GM19043 (cell line): Measurements from ENCODE around the gene PRRC2A.
"Not testable (repeated sequence)": the region's sequence is repeated elsewhere in the genome, so short reads cannot be mapped to it uniquely, and the experiment has no call there.

Source experiments
- ATAC-seq: cut with Tn5 transposase; IDR thresholded peaks from one replicate; pipeline ENCODE4 v1.9.1; 2021; ENCODE audit warnings: low read depth; ENCODE audit not compliant: unreplicated experiment

PRRC2A gene

DNA sequence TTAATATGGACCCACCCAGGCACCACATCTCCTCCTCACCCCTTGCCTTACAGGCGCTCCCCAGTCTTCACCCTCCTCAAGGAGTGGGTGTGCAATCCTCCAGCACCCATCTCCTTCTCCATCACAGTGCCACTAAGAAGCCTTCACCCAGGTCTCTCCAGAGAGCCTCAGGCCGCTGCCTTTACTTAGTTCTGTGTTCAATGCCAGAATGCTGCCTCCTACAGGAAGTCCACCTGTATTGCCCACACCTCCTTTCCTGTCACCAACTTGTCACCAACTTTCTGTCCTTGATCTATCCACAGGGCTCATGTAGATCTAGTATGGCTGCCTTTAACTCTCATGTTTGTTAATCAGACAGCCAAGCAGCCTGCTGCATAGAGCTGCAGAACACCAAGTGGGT is 35.0 kb upstream of the PRRC2A start:
- no peak for ATAC-seq

DNA sequence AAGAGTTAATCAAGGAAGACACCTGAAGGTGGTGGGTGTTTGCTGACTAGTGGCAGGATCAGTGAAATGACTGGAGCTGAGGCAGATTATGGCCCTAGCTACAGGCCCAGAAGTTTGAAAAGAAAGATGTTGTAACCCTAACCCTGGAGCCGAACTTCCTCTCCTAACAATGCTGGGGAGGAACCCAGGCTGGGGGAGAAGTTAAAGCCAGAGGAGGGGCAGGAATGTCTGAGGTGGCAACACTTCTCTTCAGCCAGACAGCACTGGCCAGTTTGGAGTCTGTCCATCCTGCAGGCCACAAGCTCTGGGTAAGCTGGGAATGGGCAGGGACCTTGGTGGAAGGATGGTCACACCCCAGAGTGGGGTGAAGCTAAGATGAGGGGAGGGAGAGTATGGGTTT is 34.5 kb upstream of the PRRC2A start, which contains the start of gene LST1:
LST1 (plus strand) TSS at position 270 of the 400 bp plus-strand sequence. CDS start 1,023 bp downstream, outside the sequence.
- no peak for ATAC-seq

DNA sequence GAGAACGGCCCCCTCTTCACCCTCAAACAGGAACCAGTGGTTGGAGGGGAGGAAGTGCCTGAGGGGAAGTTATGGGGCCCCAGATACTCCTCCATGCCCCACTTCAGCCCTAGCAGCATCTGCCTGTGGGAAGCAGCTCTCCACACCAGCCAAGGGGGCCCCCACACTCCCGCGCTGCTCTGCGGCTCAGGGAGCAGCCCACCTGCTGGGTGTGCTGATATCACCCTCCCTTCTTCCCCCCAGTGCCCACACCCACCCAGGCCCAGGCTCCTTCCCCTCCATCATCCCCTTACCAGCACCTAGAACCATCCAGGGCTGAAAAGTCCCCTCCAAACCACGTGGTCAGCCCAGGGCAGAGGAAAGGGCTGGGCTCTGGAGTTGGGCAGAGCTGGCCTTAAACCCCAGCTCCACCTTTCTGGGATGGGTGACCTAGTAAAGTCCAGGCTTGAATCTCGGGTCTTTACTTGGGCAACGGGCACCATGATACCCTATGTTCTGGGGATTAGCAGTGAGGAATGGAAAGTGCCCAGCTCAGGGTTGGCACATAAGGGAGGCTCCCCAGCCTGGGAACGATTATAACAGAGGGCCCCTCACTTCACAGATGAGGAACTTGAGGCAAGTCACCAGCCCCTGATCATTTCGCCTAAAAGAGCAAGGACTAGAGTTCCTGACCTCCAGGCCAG is 33.8 kb upstream of the PRRC2A start:
- ATAC-seq = no peak

DNA sequence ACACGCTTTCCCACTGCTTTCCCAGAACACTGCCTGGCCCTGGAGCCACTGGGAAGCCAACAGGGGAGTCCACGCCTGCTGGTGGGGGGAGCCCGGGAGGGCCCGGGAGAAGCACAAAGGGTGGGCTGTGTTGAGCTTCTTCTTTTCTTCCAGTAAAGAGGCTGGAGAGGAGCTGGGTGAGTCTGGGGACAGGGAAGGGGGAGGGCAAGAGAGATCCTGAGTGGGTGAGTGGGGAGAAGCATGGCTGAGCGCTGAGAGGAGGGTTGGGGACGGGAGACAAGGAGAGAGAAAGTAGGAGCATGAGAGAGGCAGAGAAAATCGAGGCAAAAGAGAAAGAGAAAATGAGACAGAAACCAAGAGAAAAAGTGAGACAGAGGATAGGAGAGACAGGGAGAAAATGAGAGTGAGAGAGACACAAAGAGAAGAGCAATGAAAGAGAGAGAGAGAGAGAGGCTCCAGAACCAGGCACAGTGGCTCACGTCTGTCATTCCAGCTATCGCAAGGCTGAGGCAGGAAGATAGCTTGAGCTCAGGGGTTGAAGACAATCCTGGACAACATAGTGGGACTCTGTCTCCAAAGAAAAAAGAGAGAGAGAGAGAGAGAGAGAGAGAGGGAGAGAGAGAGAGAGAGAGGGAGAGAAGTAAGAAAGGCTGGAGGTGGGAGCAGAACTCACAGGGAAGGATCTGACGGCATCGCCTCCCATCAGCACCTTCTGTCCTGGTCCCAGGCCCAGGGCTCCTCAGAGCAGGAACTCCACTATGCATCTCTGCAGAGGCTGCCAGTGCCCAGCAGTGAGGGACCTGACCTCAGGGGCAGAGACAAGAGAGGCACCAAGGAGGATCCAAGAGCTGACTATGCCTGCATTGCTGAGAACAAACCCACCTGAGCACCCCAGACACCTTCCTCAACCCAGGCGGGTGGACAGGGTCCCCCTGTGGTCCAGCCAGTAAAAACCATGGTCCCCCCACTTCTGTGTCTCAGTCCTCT is 32.4 kb upstream of the PRRC2A start:
- no peak for ATAC-seq

DNA sequence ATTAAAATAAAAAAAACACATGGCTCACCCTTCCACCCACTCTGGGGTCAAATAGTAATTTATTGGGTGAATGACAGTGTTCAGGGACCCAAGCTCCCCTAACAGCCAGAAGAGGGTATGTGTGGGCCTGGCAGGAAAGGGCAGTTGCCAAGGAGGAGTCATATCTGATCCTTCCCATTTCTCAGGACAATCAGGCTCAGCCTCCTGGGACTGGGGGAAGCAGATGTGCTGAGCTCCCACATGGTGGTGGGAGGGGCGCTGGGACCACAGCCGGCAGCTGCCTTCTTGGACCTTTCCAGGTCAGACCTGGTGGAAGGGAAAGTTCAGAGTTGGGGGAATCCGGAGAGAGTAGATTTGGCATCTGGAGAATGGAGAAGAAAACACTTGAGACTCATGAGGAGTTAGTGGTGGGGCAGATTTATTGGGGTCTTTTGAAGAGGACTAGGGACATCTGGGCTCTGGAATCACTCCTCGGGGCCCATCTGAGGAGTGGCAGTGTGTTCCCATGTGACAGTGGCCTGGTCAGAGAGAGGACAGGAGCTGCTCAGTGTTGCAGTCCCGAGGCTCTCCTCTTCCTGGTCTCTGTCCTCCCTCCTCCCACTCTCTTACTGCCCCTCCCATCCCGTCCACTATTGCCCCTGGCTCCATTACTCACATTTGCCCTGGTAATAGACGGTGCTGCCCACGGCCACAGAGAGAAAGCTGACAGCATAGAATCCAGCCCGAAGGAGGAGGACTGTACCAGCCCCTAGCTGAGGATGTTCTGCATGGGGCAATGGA is 31.5 kb upstream of the PRRC2A start:
- ATAC-seq = no peak

DNA sequence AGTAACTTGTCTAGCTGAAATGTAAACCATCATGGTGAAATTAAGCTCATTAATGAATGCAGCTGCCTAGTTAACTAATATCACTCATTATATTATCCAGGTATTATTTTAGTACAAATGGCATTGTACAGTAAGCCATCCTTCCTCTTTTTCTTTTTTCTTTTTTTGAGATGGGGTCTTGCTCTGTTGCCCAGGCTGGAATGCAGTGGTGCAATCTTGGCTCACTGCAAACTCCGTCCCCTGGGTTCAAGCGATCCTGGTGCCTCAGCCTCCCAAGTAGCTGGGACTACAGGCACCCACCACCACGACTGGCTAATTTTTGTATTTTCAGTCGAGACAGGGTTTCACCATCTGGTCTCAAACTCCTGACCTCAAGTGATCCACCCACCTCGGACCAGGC is 29.8 kb upstream of the PRRC2A start:
- ATAC-seq = not testable (repeated sequence)

DNA sequence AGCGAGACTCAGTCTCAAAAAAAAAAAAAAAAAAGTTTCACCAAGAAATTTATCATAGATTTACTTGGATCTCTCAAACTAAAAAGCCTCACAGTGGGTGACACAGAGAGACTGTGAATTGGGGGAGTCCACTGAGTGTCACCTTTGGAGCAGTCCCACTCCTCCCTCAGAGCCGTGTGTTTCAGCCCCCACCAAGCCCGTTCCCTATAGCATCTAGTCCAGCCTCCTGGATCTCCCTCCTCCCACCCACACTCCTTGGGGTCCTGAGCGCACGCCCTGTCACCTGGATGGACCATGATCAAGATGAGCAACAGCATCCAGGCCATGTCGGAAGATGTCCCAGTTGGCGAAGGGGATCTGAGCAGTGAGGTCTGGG is 28.1 kb upstream of the PRRC2A start:
- ATAC-seq = peak; percentile 28

DNA sequence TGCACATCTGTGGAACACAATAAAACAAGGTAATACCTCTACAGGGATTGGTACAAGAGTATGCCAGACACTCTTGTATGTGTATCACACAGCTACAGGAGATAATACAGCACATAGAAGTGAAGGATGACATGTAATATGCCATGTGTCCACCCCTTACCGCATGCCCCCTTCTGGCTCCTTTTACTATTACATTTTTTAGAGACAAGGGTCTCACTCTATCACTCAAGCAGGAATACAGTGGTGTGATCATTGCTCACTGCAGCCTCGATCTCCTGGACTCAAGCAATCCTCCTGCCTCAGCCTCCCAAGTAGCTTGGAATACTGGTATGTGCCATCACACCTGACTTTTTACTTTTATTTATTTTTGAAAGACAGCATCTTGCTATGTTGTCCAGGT is 23.5 kb upstream of the PRRC2A start:
- ATAC-seq = no peak

DNA sequence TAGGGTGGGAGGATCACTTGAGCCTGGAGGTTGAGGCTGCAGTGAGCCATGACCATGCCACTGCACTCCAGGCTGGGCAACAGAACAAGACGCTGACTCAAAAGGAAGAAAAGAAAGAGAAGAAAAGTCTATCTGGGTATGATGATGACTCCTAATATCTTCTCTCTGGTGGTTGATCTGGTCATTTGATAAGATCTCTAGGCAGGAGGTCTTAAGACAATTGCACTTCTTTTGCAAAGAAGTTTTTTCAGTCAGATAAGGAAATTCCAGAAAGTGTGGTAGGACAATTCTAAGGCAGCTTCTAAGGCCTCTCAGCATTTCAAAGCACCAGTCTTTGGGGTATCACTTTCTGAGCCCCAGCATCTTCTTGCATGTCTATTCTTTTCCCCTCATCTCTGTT is 13.2 kb upstream of the PRRC2A start:
- ATAC-seq = no peak

DNA sequence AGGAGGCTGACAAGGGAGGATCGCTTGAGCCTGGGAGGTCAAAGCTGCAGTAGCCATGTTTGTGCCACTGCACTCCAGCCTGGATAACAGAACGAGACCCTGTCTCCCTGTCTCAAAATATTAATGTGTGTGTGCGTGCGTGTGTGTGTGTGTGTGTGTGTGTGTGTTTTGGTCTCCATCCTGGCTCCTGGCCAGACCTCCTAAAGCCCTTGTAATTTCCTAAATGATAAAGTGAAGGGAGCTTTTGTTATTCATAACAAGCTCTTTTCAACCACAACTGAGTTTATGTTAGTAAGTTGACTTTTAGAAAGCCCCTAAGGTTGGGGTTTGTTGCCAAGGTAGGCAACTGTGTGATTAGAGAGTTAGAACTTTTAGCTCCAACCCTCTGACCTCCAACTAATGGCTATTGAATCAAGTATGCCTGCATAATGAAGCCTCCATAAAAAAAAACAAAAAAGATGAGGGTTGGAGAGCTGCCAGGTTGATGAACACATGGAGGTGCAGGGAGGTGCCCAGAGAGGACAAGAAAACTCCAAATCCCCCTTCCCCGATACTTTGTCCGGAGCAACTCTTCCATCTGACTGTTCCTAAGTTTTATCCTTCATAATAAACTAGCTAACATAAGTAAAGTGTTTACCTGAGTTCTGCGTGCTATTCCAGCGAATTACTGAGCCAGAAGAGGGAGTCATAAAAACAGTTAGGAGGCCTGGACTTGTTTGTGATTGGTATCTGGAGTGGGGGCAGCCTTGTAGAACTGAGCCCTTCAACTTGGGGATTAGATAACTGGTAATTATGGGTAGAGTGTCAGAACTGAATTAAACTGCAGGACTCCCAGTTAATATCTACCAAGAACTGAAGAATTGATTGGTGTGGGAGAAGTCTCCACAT is 10.8 kb upstream of the PRRC2A start:
- ATAC-seq = no peak

DNA sequence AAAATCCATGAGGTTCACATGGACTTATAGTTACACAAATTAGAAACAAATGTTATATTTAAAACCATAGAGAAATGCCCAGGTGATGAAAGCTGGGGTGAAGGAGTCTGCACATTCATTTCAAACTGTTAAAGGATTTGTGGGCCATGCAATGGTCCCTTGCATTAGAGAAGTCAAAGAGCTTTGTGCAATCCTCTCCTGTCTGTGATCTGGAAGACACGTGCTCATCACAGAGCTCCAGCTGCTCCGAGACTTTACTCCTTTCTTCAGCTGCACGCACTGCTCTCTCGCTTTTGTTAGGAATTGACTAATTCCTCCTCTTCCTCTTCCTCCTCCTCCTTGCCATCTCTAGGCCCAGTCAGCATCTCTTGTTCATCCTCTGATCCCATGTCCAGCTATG is 9.5 kb upstream of the PRRC2A start:
- no peak for ATAC-seq

DNA sequence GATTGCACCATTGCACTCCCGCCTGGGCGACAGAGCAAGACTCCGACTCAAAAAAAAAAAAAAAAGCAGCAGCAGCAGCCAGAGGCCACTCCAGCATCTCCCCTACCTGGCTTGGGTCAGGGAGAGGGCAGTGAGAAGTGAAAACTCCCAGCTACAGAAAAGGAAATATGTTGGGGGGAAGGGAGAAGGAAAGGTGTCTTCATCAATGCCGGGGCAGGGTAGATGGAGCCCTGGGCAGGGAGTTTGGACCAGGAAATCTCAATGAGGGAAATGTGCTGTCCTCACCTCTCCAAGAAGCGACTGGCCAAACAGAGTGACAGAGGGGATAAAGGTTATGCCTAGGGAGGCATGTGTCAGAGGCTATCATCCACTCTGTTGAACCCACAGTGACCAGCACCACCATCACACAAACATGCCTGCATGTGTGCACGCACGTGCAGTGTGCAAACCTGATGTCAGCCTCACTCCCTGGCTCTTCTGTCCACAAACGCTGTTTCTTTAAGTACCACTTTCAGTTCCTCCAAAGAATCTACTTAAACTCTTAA is 6.4 kb upstream of the PRRC2A start:
- ATAC-seq = no peak

DNA sequence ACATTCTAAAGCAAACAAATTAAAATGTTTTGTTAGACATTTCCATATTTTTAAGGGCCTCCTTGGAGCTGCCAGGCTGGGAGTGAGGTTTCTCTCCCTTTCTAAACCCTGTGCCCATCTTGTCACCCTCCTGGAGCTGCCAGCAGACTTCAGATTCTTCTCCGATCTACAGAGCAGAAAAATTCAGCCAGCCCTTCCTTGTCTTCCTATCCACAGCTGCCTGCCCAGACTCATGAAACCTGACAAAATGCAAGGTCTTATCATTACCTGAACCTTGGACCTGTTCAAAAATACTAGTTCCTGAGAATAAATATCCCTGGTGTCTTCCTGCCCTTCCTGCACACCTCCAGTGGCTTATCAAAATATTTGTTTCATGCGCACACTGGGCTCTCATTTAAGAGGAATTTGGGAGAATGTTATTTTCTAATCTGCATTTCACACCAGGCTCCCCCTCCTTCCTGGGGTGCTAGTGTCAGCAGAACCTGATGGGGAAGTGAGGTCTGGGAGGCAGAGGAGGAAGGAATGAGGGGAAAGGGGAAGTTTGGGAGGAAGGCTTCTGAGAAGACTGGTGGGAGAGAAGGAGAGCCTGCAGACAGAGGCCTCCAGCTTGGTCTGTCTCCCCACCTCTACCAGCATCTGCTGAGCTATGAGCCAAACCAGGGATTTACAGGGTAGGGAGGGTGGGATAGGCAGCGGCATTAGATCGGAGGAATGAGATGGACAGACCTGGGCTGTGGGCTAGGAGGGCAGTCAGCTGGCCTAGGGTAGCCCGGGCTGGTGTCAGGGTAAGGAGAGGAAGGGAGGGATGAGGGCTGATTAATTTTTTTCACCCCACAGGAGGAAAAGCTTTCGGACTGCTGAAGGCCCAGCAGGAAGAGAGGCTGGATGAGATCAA is 5.6 kb upstream of the PRRC2A start, which contains the start of gene AIF1:
AIF1 (plus strand) TSS at position 551 of the 895 bp plus-strand sequence; CDS start at position 647, 96 bp downstream.
- ATAC-seq = no peak

DNA sequence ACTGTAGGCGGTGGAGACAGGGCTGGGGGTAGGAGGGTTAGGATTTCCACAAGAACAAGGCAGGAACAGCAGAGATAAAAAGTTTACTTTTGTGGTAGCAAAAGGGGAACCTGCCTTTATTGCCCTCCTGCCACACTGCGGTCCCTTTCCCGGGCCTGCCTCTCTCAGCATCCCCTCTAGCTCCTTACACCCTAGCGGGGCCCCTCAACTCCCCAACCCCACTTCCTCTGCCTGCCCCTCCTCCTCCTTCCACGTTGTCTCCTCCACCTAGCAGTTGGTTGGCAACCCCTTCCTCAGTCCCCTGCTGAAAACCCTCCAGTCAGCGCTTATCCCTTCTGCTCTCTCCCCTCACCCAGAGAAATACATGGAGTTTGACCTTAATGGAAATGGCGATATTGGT is 4.8 kb upstream of the PRRC2A start:
- ATAC-seq = no peak

DNA sequence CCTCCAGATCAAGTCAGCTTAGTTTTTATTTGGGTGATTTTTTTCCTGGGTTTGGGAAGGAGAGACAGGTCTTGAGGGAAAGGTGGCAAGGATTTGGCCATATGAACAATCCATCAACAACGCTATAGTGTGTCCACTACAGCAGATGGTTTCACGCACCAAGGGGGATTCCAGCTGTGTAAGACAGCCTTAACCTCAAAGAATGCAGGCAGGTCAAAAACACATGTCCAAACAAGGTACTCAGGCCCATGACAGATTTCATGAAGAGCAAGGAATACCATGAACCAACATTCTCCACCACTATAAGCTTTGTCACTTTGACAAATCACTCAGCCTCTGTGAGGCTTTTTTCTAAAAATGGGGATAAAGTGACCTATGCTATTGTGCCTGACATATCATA is 3.5 kb upstream of the PRRC2A start:
- ATAC-seq = no peak

DNA sequence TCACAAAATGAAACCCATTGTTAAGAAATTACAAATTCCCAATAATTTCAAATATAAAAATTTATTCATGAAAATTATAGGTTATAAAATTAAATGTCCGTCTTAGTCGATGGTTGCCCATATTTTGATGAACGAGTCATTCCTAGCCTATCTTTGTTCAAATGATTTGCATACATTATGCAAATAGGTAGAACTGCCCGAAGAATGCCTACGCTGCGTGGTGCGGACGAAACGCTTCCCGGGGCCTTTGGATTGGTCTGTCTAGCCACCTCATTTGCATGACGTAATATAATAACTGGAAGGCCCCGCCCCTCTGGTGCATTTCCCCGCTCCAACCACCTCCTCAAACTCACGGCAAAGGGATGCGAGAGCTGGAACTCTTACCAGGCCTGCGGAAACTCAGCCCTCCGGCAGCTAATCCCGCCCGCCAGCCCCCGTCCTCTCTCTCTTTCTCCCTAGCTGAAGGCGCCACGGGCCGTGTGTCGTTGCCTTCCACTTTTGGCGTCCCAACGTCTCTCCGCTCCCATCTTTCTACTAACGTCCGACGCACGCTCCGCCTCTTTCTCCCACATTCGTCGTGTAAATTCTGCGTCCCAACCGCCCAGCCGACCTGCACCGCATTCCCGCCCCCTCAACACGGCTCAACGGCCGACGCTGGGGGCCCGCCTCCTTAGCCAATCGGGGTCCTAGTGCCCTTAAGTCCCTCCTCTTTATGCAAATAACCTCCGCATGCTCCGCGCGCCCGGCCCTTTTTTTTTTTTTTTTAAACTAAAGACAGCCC is 520 bp upstream of the PRRC2A start:
- ATAC-seq = peak; percentile 76

DNA sequence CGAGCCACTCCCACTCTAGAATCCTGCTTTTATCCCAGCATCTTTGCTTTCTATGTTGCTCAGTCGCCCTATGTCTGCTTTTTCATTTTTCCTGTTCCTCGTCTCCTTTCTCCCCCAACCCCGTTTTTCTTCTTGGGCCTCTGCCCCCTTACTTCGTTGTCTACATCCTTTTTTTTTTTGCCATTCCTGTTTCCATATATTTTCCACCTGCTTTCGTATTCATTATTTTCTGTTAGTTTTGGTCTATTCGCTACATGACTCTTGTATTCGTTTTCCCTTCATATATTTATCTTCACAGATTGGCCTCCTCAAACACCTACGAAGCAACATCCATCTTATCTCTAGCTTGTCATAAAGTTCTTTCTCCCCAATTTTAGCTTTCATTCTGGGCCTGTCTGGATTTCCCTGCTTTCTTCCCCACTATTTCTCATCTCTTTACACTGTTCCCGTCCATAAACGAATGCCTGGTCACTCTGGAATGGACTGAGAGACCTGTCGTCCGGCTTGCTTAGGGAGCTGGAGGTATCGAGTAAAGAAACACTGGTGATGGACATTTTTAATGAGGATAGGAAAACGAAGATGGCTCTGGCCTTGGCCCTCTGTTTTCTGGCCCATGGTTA is 915 bp downstream of the PRRC2A start:
- no peak for ATAC-seq
